ENCODE data around the gene CATSPERE.

CATSPERE gene, protein sequence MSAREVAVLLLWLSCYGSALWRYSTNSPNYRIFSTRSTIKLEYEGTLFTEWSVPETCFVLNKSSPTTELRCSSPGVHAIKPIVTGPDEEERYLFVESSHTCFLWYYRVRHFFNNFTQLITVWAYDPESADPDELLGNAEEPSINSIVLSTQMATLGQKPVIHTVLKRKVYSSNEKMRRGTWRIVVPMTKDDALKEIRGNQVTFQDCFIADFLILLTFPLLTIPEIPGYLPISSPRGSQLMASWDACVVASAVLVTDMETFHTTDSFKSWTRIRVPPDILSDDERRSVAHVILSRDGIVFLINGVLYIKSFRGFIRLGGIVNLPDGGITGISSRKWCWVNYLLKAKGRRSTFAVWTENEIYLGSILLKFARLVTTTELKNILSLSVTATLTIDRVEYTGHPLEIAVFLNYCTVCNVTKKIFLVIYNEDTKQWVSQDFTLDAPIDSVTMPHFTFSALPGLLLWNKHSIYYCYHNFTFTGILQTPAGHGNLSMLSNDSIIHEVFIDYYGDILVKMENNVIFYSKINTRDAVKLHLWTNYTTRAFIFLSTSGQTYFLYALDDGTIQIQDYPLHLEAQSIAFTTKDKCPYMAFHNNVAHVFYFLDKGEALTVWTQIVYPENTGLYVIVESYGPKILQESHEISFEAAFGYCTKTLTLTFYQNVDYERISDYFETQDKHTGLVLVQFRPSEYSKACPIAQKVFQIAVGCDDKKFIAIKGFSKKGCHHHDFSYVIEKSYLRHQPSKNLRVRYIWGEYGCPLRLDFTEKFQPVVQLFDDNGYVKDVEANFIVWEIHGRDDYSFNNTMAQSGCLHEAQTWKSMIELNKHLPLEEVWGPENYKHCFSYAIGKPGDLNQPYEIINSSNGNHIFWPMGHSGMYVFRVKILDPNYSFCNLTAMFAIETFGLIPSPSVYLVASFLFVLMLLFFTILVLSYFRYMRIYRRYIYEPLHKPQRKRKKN

GRCh38 chr1:244461245-244462071, at the start of gene CATSPERE:
Gene CATSPERE, plus strand, starts transcription at chr1:244461273. Its CDS starts 157 bp downstream, at chr1:244461430.
- peak within 1 kb of the TSS; percentile 80 for H3K27ac ChIP-seq
- peak; percentile 14; the same call in 1 of the 2 replicates for TF ChIP-seq CTCF (IDR thresholded peaks at IDR 0.05)
- no peak for TF ChIP-seq ZFX (IDR thresholded peaks at IDR 0.05; ENCODE audit: borderline replicate concordance)

DNA sequence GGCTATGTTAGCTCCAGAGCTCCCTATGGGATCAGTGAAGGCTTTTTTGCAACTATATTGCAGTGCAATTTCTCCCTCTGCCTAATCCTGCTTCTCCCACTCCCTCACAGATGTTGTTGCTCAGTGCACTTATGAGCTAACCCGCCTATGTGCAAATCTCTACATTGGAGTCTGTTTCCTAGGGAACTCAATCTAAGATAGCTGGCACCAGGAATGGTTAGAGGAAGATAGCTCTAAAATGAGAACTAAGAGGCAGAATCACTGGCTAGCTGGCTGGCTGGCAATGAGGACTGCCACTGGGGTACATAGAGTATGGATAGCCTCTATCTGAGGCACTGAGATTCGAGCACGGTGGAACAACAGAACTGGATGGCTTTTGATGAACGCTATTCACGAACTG, 48.9 kb upstream of the CATSPERE start:
- no peak overlapping the region for H3K27ac ChIP-seq
- TF ChIP-seq ZFX (IDR thresholded peaks at IDR 0.05; ENCODE audit: borderline replicate concordance) (no peak), CTCF (IDR thresholded peaks at IDR 0.05) (no peak)

- TF ChIP-seq CTCF (IDR thresholded peaks at IDR 0.05) (no peak), ZFX (IDR thresholded peaks at IDR 0.05; ENCODE audit: borderline replicate concordance) (no peak)
- H3K27ac ChIP-seq: no peak overlapping the region
Observed at GRCh38 chr1:244413736-244414135, 47.3 kb upstream of the CATSPERE start.

DNA sequence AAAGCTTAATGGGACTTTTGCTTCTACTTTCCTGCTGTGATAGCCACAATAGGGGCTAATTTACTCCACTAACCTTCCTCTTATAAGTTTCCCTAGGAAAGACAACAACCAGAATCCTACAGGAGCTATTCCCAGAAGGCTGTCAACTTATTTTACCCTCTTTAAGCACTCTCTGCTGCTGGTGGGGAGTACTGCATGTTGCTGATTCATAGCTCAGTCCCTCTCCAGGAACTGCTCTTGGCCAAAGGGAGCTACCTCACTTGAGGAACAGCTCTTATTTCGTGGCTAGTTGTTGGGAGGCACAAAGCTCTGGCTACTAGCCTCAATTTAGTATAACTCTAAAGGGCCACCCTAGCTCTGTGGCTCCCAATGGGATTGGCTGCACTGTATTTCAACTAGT, 46.5 kb upstream of the CATSPERE start:
- TF ChIP-seq CTCF (IDR thresholded peaks at IDR 0.05): no peak
- TF ChIP-seq ZFX (IDR thresholded peaks at IDR 0.05; ENCODE audit: borderline replicate concordance): no peak
- no peak overlapping the region for H3K27ac ChIP-seq

- H3K27ac ChIP-seq: no peak overlapping the region
- no peak for TF ChIP-seq ZFX (IDR thresholded peaks at IDR 0.05; ENCODE audit: borderline replicate concordance)
- no peak for TF ChIP-seq CTCF (IDR thresholded peaks at IDR 0.05)
Observed at GRCh38 chr1:244419024-244419423, 42.0 kb upstream of the CATSPERE start.

- H3K27ac ChIP-seq: no peak overlapping the region
- TF ChIP-seq CTCF (IDR thresholded peaks at IDR 0.05): no peak
- TF ChIP-seq ZFX (IDR thresholded peaks at IDR 0.05; ENCODE audit: borderline replicate concordance): no peak
Observed at GRCh38 chr1:244422174-244422573, 38.9 kb upstream of the CATSPERE start.

Measured in 22Rv1 (cell line).